HG03066 (cell line): Measurements from ENCODE around the gene AP4M1.

Experiments
- ATAC-seq: cut with Tn5 transposase; IDR thresholded peaks from one replicate; pipeline ENCODE4 v1.9.1; 2021; ENCODE audit warnings: low read depth; ENCODE audit not compliant: unreplicated experiment

The AP4M1 gene

DNA sequence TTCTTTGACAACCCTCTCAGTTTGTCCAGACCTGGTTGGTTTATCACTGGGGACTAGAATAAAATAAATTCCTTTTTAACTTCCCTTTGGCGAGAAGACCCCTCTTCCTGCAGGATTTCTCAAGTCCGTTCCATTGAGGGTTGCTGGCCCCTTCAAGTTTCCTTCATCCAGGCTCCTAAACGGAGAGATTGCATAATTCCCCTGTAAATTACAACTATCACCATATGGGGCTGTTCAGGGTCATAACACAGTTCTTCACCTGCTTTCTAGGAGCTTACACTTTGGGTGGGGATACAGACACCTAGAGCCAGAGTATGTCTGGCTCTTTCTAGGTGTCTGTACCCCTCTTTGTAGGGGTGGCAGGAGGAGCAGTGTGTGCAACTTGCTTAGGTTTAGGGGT lies 15.9 kb upstream of the AP4M1 start:
- ATAC-seq = no peak

DNA sequence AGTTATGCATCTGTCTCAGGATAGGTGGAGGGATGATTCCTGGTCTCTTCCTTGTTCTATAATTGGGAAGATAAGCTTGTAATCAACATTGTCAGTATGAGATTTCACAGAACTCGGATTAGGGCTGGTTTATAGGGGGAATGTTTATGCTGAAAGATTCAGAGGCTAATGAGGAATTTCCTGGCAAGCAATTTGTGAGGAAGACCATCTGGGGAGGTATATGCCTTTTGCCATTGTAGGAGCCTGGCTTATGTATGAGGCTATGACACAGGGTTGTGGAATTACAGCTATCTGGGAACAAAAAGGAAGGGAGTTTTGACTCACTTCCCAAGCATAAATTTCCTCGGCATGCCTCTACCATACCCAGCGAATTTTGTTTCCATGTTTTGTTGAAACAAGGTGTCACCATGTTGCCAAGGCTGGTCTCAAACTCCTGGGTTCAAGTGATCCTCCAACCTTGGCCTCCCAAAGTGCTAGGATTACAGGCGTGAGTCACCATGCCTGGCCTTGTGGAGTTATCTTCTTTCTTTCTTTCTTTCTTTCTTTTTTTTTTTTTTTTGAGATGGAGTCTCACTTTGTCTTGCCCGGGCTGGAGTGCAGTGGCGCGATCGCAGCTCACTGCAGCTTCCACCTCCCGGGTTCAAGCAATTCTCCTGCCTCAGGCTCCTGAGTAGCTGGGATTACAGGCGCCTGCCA lies 14.2 kb upstream of the AP4M1 start:
- ATAC-seq = no peak

DNA sequence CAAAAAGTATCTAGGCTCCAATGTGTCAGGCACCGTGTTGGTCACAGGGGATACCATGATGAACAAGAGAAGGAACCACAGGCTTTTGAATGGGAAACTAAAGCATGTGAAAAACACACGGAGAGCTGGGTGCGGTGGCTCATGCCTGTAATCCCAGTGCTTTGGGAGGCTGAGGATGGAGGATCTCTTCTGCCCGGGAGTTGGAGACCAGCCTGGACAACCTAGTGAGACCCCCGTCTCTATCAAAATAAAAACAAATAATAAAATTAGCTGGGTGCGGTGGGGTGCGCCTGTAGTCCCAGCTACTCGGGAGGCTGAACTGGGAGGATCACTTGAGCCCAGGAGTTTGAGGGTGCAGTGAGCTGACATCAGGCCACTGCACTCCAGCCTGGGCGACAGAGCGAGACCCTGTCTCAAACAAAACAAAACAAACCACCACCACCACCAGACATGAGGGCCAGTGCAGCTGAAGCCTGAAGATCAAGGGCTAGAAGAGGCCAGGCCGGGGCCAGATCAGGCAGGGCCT lies 13.3 kb upstream of the AP4M1 start:
- no peak for ATAC-seq

DNA sequence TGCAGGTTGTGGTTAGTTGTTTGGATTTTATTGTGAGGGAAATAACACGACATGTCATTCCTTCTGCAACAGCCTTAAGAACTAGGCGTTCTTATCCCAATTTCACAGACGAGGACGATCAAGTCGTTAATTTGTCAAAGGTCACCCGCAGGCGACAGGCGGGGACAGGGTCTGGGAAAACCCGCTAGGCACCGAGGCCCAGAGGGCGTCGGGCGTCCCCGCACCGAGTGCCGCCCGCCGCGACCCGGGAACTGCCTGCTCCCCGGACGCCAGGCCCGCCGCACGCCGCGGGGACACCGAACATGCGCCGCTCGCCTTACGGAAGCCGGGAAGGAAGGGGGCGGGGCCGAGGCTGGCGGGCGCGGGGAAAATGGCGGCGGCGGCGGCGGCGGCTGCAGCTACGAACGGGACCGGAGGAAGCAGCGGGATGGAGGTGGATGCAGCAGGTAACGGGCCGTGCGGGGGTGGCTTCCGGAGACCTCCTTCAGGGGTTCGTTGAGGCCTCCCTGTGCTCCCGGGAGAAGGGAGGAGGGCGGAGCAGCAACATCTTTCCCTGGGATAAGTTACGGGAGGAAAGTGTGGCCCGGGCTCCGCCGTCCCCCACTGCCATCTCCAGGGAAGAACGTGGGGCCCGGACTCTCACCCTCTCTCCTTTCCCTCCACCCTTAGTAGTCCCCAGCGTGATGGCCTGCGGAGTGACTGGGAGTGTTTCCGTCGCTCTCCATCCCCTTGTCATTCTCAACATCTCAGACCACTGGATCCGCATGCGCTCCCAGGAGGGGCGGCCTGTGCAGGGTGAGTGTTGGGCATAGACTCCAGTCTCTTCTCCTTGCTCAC lies 12.6 kb upstream of the AP4M1 start, which contains the start of gene COPS6:
Gene COPS6, plus strand, starts transcription at position 349 of the 837 bp plus-strand sequence. Its CDS starts 22 bp downstream, at position 371.
- ATAC-seq = peak; percentile 68

DNA sequence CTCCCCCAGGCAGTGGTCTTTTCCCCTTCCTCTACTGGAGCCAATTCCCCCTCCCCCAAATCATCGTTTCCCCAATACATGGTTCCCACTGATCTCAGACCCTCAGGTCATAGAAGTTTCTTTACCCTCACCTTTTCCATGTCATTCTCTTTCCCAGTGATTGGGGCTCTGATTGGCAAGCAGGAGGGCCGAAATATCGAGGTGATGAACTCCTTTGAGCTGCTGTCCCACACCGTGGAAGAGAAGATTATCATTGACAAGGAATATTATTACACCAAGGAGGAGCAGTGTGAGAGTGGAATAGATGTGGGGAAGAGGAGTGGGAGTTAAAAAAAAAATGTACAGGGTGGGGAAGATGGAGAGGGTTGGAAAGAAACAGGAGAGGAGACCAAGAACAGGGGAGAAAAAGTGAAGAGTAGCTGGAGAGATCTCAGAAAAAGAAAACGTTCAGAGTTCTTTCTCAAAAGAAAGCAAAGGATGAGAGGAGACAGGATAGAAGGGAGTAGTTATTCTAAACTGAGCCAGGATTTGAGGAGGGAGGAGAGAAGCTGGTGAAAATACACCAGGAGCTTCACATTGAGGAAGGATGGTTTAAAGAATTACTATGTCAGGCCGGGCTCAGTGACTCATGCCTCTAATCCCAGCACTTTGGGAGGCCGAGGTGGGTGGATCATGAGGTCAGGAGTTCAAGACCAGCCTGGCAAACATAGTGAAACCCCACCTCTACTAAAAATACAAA lies 11.8 kb upstream of the AP4M1 start:
- ATAC-seq = no peak

DNA sequence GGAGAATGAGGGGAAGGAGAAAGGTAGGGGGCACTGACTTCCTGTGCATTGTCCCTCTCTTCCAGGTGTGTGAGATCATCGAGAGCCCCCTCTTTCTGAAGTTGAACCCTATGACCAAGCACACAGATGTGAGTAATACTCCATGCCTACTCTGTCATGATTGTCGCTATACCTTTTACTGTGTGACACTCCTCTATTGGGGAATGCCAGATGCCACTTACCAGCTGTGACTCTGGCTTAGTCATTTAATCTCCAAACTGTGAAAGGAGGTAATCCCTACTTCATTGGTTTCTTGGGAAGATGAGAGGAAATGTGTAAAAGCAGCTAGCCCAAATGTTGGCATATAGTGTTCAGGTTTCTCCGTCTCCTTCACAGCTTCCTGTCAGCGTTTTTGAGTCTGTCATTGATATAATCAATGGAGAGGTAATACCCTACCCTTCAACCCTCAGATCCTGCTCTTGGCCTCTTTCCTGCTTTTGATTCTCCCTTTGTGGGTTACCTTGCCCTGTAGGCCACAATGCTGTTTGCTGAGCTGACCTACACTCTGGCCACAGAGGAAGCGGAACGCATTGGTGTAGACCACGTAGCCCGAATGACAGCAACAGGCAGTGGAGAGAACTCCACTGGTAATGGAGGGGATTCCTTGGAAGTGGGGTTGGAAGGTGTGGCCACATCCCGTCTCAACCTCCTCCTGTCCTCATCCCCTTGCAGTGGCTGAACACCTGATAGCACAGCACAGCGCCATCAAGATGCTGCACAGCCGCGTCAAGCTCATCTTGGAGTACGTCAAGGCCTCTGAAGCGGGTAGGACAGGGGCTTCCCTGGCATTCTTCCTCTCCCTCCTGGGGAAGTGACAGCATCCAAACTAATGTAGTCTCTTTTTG lies 10.7 kb upstream of the AP4M1 start:
- ATAC-seq = no peak

DNA sequence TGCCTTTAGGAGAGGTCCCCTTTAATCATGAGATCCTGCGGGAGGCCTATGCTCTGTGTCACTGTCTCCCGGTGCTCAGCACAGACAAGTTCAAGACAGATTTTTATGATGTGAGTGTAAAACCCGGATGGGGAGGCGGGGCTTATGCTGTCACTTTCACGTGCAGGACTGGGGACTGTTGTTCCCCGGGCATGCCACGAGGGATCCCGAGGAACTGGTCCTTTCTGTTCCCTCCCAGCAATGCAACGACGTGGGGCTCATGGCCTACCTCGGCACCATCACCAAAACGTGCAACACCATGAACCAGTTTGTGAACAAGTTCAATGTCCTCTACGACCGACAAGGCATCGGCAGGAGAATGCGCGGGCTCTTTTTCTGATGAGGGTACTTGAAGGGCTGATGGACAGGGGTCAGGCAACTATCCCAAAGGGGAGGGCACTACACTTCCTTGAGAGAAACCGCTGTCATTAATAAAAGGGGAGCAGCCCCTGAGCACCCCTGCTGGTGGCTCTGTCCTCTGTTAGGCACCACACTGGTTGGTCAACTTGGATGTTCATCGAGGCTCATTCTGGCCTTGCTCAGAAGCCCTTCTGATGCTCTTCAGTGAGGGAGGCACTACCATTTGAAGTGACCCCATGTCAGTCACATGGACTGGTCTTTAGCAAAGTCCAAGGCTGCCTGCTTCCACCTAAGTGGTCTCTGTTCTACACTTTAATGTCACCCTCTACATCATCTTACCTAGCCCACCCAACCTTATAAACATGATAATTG lies 9.8 kb upstream of the AP4M1 start:
- no peak for ATAC-seq

DNA sequence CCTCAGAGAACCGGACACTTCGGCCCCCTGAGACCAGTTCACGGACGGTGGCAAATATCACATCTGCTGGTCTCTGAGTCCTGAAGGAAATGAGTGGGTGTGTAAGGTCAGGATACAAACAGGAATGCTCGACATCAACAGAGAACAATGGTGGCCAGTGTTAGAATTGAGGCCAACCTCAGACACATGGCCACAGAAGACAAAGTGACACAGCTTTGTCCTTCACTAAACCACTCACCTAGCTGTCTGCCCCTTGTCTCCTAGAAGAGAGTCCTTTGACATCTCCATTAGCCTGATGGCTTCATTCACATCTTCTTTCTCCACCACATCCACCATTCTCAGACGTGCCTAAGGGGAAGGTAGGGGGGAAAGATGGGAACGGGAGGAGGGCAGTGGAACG lies 8.4 kb upstream of the AP4M1 start:
- no peak for ATAC-seq

DNA sequence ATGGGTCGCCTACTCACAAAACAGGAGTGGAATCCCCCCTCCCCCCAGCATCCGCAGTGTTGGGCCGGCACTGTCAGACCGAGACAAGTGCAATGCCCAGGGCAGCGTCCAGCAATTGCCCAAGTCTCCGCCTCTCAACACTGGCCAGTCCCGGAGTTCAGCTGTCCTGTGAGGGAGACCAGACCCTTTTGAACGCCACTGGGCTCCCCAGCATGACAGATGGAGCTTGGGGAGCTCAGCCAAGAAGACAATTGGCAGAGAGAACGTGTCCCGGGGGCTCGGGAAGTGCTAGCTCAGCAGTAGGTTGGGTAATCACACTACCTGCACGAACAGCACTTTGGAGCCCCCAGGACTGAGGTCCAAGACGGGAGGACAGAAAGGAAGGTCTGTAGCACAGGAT lies 7.9 kb upstream of the AP4M1 start:
- ATAC-seq = no peak

DNA sequence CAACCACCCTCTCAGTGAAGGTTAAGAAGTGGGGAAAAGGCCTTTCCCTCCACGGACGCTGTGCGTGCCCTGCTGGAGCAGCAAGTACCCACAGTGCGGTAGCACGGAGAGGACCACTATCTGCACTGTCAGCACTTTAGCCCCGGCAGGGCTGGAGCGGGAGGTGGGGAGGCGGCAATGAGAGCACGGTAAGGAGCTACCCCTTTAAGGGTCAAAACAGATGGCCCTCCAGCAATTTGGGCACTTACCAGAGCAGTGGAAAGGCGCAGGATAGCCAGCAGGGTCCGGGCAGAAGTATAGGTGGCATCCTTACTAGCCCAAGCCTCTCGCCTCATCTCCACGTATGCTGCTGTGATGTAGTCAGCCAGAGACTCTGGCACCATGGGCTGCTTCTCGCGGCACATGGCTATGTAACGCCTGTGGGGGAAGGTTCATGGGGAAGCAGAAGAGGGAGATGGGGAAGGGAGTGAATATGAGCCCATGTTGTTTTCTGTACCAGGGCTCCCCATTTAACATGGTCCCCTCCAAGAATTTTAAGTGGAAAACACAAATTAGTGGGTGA lies 7.4 kb upstream of the AP4M1 start:
- ATAC-seq = no peak

DNA sequence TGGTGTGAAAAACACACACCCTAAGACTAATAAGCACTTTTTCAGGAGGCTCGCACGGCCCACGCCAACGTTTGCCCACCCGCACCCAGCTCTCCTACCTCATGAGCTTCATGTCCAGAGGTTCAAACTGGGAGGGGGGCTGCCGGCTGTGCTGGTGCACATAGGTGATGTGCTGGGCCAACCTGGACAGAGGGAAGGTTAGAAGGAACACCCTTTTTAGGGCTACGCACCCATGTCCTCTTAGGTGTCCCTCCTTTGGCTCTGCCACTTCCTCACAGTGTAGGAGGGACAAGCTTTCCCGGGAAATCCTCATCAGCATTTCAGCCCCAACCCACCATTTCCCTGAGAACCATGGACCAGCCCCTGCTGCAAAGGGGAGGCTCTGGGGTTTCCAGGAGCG lies 6.2 kb upstream of the AP4M1 start:
- no peak for ATAC-seq

DNA sequence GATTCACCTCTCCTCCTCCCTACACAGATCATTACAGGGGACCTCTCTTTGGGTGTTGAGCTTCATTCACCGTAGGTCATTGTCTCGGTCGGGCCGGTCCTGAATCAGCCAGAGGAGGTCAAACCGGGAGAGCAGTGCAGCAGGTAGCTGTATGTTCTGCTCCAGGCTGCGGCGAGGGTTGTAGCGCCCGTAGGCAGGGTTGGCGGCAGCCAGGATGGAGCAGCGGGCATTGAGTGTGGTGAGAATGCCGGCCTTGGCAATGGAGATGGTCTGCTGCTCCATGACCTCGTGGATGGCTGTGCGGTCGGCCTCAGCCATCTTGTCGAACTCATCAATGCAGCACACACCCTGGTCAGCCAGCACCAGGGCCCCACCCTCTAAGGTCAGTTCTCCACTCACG lies 5.7 kb upstream of the AP4M1 start:
- ATAC-seq = no peak

DNA sequence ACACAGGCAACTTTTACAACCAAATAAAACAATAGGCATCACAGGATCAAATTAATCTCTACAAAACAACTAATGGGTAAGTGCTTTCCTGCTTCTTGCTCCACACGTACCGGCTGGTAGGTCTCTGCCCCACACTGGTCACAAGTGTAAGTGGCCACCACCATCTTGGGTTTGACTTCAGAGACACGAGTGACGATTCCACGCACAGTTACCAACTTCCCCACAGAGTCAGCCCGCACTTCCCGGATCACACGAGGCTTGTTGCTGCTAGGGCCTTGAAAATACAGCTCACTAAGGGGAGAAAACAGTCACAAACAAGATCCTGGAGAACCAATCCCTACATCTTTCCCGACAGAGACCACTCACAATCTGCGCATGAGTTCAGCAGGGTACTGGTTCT lies 2.5 kb upstream of the AP4M1 start:
- no peak for ATAC-seq

DNA sequence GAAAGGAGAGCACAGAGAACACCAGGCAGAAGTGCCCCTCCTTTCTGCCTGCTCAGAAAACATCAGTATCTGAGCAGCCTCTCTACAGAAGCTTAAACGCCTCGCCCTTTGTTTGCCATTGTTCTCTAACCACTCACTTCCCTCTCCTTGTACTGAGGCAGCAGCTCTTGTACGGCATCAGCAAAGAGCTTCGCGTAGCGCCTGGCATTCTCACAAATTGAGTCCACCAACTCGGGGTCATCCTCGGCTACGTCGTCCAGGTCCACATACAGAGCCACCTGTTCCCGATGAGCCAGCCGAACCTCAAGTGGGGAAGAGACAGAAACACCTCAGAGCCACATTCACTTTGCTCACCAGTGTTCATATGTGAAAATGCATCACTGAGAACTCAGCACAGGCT lies 2.0 kb upstream of the AP4M1 start:
- no peak for ATAC-seq

DNA sequence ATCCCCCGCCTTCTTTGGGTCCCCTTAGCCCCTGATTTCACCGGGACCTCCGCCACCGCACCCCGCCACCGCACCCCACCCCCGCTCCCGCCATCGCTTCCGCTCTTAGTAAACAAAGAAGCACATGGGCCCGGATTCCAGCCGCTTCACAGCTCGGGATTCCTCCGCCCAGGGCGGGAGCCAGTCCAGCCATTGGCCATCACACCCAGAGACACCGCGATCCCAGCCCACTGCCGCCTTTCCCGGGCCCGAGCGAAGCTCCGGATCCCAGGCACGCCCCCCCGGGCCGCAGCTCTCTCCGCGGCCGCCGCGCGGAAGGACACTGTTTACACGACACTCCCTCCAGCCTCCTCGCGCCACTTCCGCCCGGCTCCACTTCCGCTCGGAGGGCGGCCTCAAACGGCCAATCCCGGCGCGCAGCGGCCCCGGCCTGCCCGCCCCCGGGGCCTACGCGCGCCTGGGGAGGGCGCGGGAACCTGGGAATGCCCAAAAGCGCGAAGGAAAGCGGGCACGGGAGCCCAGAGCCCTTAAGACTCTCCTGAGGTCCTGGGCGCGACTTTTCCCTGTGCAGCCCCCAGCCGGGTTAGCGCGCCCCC lies 925 bp upstream of the AP4M1 start:
- ATAC-seq = peak; percentile 63

DNA sequence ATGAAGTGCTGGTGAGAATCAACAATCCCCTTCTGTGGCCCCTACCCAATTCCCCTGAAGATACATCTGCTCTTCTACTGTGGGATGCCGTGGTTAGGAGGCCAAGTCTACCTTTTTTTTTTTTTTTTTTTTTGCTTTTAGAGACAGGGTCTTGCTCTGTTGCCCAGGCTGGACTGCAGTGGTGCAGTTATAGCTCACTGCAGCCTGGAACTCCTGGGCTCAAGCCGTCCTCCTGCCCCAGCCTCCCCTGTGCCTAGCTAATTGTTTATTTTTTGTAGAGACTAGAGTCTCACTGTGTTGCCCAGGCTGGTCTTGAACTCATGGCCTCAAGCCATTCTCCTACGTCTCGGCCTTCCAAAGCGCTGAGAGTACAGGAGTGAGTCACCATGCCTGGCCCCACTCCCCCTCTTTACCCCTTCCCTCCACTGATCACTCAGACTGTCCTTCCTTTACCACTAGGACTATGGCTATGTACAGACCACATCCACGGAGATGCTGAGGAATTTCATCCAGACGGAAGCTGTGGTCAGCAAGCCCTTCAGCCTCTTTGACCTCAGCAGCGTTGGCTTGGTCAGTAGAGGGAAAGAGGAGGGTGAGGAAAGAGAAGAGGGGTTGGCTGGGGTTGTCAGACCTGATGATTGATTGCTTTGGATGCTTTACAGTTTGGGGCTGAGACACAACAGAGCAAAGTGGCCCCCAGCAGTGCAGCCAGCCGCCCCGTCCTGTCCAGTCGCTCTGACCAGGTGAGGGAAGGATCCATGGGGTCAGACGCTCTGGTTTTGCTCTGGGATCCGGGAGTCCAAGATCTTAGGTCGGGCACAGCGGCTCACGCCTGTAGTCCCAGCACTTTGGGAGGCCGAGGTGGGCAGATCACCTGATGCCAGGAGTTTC lies 1.8 kb downstream of the AP4M1 start:
- ATAC-seq = no peak

DNA sequence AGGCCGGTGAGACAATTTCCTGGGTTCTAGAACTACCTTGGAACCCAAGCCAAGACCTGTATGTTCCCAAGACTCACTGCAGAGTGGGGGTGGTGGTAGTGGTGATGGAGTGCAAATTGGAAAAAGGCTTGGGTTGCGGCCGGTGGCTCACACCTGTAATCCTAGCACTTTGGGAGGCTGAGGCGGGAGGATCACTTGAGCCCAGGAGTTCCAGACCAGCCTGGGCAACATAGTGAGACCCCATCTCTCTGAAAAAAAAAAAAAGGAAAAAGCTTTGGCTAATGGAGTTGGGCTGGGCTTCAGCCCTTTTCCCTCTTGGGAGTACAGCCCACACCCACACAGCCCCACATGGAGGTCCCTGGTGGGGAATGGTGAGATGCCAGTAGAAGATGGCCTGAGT lies 4.1 kb downstream of the AP4M1 start:
- no peak for ATAC-seq

DNA sequence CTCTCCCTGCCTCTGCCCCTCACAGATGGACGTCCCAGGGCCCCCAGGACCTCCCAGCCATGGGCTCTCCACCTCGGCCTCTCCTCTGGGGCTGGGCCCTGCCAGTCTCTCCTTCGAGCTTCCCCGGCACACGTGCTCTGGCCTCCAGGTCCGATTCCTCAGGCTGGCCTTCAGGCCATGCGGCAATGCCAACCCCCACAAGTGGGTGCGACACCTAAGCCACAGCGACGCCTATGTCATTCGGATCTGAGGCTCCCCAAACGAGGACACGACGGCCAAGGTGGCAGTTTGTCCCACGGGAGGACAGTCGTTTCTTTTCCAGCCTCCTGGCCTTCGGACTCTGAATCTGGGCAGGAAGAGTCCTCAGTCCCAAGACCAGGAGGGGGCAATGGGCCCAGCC lies 5.2 kb downstream of the AP4M1 start:
- no peak for ATAC-seq
